GM12878 (cell line): ENCODE data around the gene GABRA1.

Source experiments
- CBX3 ChIP-seq: fragments of 200-600 bp; sonication (generic); IDR thresholded peaks from 2 replicates; pipeline ENCODE4 v1.6.1; 2016; ENCODE audit warnings: low read depth, borderline replicate concordance
- CEBPB ChIP-seq, 2 experiments: fragments of 150-350 bp in 1 of 2; IDR thresholded peaks; 2 replicates each; pipeline ENCODE4 v1.6.1; 2012 to 2014; ENCODE audit warnings: low read depth in 2 of 2, low read length in 2 of 2, borderline replicate concordance in 1 of 2, inconsistent platforms in 1 of 2
- CREB1 ChIP-seq: IDR thresholded peaks from 2 replicates; pipeline ENCODE4 v1.6.1; 2012; ENCODE audit warnings: low read depth, mild to moderate bottlenecking, inconsistent platforms
- EGR1 ChIP-seq, 2 experiments: IDR thresholded peaks; 1 replicate in 1 of 2; 2 replicates in 1 of 2; pipeline ENCODE4 v1.6.1; 2011 to 2012; ENCODE audit warnings: low read depth in 2 of 2, low read length in 2 of 2, borderline replicate concordance in 1 of 2, mild to moderate bottlenecking in 1 of 2, moderate library complexity in 1 of 2
- HDGF ChIP-seq: fragments of 450-650 bp; IDR thresholded peaks from 2 replicates; pipeline ENCODE4 v1.6.1; 2016; ENCODE audit warnings: antibody characterized with exemption
- MYC ChIP-seq: IDR thresholded peaks from 2 replicates; pipeline ENCODE4 v1.6.1; 2011; ENCODE audit warnings: mild to moderate bottlenecking, low read length, moderate library complexity, inconsistent platforms; ENCODE audit not compliant: insufficient read depth, insufficient replicate concordance, insufficient read length, severe bottlenecking
- POLR2AphosphoS5 ChIP-seq: IDR thresholded peaks from 2 replicates; pipeline ENCODE4 v1.6.1; 2011; ENCODE audit warnings: mild to moderate bottlenecking, low read length, inconsistent platforms
- SP1 ChIP-seq: IDR thresholded peaks from one replicate; pipeline ENCODE4 v1.6.1; 2011; ENCODE audit warnings: low read depth, low read length
- TF ChIP-seq, protein P1 (sequence below), 3 experiments: IDR thresholded peaks in 2 of 3; conservative IDR thresholded peaks in 1 of 3; 2 replicates each; pipeline ENCODE4 v1.5.1; 2011; ENCODE audit warnings: low read depth in 3 of 3, low read length in 3 of 3, mild to moderate bottlenecking in 3 of 3, control low read depth in 2 of 3, moderate library complexity in 2 of 3, inconsistent platforms in 1 of 3, mixed read lengths in 1 of 3; ENCODE audit not compliant: control insufficient read depth in 2 of 3, insufficient read depth in 1 of 3; ENCODE audit errors: extremely low read depth in 1 of 3
- TF ChIP-seq, protein P2 (sequence below): IDR thresholded peaks from 2 replicates; pipeline ENCODE4 v1.6.1; 2012; ENCODE audit warnings: mild to moderate bottlenecking, low read depth, low read length
- TF ChIP-seq, protein P3 (sequence below): fragments of 450-650 bp; IDR thresholded peaks from 2 replicates; pipeline ENCODE4 v1.6.1; 2017; ENCODE audit warnings: low read depth, mild to moderate bottlenecking, moderate library complexity

DNA sequence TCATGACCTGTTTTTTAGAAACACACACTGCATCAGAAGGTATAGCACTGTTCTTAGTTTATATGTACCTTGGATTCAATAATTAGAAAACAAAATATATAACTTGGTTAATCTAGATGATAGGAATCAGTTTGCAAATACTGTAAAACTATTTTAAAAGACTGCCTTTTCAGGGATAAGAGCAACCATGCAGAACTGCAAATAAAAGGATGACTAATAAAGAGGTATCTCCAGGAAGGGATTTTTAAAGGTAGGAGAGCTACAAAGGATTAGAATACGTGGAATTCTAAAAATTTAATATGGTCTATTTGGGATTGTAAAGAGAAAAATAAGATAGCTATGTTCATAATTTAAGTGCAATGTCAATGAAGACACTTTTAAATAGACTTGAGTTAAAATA, 9.4 kb downstream of the GABRA1 start:
- TF ChIP-seq SP1 (no peak), CREB1 (no peak), HDGF (no peak), EGR1 (IDR thresholded peaks at IDR 0.05; ENCODE audit: borderline replicate concordance in 1 of 2, low read depth in 2 of 2, low read length in 2 of 2) (no peak), CBX3 (no peak), CEBPB (IDR thresholded peaks at IDR 0.05; ENCODE audit: borderline replicate concordance in 1 of 2, low read depth in 2 of 2, low read length in 2 of 2) (no peak), MYC (no peak), POLR2AphosphoS5 (no peak)
- TF ChIP-seq, protein P1, sequence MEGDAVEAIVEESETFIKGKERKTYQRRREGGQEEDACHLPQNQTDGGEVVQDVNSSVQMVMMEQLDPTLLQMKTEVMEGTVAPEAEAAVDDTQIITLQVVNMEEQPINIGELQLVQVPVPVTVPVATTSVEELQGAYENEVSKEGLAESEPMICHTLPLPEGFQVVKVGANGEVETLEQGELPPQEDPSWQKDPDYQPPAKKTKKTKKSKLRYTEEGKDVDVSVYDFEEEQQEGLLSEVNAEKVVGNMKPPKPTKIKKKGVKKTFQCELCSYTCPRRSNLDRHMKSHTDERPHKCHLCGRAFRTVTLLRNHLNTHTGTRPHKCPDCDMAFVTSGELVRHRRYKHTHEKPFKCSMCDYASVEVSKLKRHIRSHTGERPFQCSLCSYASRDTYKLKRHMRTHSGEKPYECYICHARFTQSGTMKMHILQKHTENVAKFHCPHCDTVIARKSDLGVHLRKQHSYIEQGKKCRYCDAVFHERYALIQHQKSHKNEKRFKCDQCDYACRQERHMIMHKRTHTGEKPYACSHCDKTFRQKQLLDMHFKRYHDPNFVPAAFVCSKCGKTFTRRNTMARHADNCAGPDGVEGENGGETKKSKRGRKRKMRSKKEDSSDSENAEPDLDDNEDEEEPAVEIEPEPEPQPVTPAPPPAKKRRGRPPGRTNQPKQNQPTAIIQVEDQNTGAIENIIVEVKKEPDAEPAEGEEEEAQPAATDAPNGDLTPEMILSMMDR (IDR thresholded peaks at IDR 0.05 in 2 of 3, conservative IDR thresholded peaks at IDR 0.05 in 1 of 3; ENCODE audit: control insufficient read depth in 2 of 3, extremely low read depth in 1 of 3, insufficient read depth in 1 of 3, low read depth in 3 of 3, low read length in 3 of 3) = no peak
- TF ChIP-seq, protein P2, sequence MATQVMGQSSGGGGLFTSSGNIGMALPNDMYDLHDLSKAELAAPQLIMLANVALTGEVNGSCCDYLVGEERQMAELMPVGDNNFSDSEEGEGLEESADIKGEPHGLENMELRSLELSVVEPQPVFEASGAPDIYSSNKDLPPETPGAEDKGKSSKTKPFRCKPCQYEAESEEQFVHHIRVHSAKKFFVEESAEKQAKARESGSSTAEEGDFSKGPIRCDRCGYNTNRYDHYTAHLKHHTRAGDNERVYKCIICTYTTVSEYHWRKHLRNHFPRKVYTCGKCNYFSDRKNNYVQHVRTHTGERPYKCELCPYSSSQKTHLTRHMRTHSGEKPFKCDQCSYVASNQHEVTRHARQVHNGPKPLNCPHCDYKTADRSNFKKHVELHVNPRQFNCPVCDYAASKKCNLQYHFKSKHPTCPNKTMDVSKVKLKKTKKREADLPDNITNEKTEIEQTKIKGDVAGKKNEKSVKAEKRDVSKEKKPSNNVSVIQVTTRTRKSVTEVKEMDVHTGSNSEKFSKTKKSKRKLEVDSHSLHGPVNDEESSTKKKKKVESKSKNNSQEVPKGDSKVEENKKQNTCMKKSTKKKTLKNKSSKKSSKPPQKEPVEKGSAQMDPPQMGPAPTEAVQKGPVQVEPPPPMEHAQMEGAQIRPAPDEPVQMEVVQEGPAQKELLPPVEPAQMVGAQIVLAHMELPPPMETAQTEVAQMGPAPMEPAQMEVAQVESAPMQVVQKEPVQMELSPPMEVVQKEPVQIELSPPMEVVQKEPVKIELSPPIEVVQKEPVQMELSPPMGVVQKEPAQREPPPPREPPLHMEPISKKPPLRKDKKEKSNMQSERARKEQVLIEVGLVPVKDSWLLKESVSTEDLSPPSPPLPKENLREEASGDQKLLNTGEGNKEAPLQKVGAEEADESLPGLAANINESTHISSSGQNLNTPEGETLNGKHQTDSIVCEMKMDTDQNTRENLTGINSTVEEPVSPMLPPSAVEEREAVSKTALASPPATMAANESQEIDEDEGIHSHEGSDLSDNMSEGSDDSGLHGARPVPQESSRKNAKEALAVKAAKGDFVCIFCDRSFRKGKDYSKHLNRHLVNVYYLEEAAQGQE = no peak
- TF ChIP-seq, protein P3, sequence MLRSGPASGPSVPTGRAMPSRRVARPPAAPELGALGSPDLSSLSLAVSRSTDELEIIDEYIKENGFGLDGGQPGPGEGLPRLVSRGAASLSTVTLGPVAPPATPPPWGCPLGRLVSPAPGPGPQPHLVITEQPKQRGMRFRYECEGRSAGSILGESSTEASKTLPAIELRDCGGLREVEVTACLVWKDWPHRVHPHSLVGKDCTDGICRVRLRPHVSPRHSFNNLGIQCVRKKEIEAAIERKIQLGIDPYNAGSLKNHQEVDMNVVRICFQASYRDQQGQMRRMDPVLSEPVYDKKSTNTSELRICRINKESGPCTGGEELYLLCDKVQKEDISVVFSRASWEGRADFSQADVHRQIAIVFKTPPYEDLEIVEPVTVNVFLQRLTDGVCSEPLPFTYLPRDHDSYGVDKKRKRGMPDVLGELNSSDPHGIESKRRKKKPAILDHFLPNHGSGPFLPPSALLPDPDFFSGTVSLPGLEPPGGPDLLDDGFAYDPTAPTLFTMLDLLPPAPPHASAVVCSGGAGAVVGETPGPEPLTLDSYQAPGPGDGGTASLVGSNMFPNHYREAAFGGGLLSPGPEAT = no peak
